CD4-positive, alpha-beta T cell treated with Interferon alpha-2 for 1 hour (primary cell): ENCODE results near the gene DGKB.

ENCODE experiments used
- DNase-seq, 2 donors: peaks; one replicate each; pipeline ENCODE4 v3.0.0-alpha.2; 2020 to 2022

DGKB gene

GRCh38 chr7:14271441-14271840 is 631.1 kb downstream of the DGKB start:
- DNase-seq = no peak

GRCh38 chr7:14270099-14270498 is 632.5 kb downstream of the DGKB start:
- DNase-seq = no peak

- DNase-seq = no peak
These were observed 642.5 kb downstream of the DGKB start for GRCh38 chr7:14260011-14260410.

- DNase-seq = no peak
These were observed 643.7 kb downstream of the DGKB start for GRCh38 chr7:14258861-14259260.

GRCh38 chr7:14258441-14258840 is 644.1 kb downstream of the DGKB start:
- no peak for DNase-seq

- no peak for DNase-seq
These were observed 650.1 kb downstream of the DGKB start for GRCh38 chr7:14252458-14252857.

GRCh38 chr7:14242175-14242574 is 660.4 kb downstream of the DGKB start:
- DNase-seq = no peak

GRCh38 chr7:14236834-14237233 is 665.7 kb downstream of the DGKB start:
- no peak for DNase-seq

- DNase-seq = no peak
These were observed 667.5 kb downstream of the DGKB start for GRCh38 chr7:14235056-14235455.

GRCh38 chr7:14233868-14234369 is 668.6 kb downstream of the DGKB start:
- no peak for DNase-seq

- DNase-seq = no peak
These were observed 669.3 kb downstream of the DGKB start for GRCh38 chr7:14233076-14233867.

GRCh38 chr7:14229047-14229446 is 673.5 kb downstream of the DGKB start:
- no peak for DNase-seq

GRCh38 chr7:14228341-14228740 is 674.2 kb downstream of the DGKB start:
- DNase-seq = no peak

- DNase-seq = no peak
These were observed 676.4 kb downstream of the DGKB start for GRCh38 chr7:14226126-14226525.

- no peak for DNase-seq
These were observed 683.4 kb downstream of the DGKB start for GRCh38 chr7:14219125-14219524.

GRCh38 chr7:14218338-14218737 is 684.2 kb downstream of the DGKB start:
- no peak for DNase-seq

- DNase-seq = no peak
These were observed 692.6 kb downstream of the DGKB start for GRCh38 chr7:14209896-14210484.

GRCh38 chr7:14207711-14208110 is 694.8 kb downstream of the DGKB start:
- no peak for DNase-seq

- no peak for DNase-seq
These were observed 695.4 kb downstream of the DGKB start for GRCh38 chr7:14207138-14207537.

GRCh38 chr7:14206121-14206520 is 696.4 kb downstream of the DGKB start:
- DNase-seq = no peak

- no peak for DNase-seq
These were observed 701.2 kb downstream of the DGKB start for GRCh38 chr7:14201353-14201752.

- DNase-seq = no peak
These were observed 703.2 kb downstream of the DGKB start for GRCh38 chr7:14199336-14199735.

- no peak for DNase-seq
These were observed 705.3 kb downstream of the DGKB start for GRCh38 chr7:14197280-14197679.

- DNase-seq = no peak
These were observed 706.0 kb downstream of the DGKB start for GRCh38 chr7:14196555-14196954.

- DNase-seq = no peak
These were observed 706.7 kb downstream of the DGKB start for GRCh38 chr7:14195871-14196270.
